NCI-H128 (cell line): Measurements from ENCODE around the gene TPD52L1.

Experiments used
- DNase-seq: peaks from one replicate; lab custom pipeline; 2025; ENCODE audit not compliant: unreplicated experiment; lab: John Stamatoyannopoulos, UW

Gene TPD52L1

GRCh38 chr6:125302840-125303511 is 149.4 kb downstream of the TPD52L1 start:
- no peak for DNase-seq

GRCh38 chr6:125303512-125303854 is 149.9 kb downstream of the TPD52L1 start:
- DNase-seq = no peak

GRCh38 chr6:125304970-125305660 is 151.5 kb downstream of the TPD52L1 start:
- no peak for DNase-seq

DNA sequence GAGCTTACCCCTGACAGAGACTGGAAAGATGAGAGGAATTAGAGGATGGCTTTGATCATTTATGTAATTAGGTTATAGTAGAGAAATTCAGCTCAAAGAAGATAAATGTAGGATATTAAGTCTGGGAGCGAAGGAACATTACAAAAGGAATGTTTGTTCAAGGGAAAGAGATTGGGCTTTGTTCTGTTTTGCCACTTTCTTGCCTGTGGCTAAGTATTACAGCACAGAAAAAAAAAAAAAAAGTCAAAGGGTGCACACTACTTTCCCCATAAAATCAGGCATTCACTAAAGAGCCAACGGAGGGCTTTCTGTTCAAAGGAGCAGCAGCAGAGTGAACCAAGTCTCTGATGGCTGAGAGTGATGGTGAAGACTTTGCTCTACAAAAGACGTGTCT is 153.2 kb downstream of the TPD52L1 start:
- DNase-seq = no peak

DNA sequence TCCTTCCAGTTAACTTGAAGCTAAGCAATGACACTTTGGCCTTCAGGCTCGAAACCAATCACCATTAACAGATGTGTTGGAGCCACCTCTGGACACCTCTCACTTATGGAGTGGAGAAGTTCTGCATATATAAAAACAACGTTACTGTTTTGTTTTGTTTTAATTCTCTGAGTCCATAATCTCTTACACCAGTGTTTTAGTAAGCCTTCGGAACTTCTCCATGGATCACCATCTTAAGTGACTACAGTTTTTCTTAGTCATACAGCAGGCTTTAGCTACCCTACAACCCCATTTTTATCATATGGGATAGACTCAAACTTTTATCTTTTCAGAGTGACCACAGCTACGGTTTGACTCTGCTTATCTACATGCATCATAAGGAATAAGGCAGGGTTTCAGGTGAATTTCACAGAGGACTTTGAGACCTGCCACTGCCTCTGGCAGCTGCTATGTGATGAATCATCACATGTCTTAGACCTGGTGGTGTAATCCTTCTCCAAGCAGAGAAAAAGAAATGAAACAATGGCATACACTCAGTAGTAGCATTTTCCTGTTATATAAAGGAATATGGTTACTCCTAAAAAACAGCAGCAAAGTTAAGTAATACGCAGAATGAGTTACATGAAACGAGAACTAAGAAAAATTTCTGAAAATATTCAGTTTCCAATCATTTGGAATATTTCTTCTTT is 153.7 kb downstream of the TPD52L1 start:
- DNase-seq = no peak

DNA sequence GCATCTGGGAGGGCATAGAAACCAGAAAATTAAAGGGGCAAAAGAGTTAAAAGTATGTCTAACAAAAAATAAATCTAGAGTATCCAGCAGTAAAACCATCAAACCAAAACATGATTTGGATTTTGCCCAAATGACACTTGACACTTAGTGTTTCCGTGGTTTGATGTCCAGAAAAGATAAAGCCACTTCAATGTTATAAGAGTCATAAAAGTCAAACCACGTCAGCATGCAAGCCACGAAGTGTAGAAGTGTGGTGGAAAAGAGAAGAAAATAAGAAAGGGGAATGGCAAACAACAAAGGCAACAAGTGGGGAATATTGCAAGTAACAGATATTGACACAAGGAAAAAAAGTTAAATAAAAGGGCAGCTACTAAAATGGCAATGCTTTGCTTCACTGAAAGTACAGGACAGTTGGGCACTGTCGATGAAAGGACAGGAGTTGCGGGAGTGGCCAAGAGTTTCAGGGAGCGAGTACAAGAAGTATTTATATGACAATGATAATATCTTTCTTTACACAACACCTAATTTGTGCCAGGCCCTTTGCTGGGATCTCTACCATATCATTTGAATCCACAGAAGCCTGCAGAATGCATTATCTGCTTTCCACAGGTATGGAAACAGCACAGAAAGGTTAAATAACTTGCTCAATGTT is 154.5 kb downstream of the TPD52L1 start:
- no peak for DNase-seq

DNA sequence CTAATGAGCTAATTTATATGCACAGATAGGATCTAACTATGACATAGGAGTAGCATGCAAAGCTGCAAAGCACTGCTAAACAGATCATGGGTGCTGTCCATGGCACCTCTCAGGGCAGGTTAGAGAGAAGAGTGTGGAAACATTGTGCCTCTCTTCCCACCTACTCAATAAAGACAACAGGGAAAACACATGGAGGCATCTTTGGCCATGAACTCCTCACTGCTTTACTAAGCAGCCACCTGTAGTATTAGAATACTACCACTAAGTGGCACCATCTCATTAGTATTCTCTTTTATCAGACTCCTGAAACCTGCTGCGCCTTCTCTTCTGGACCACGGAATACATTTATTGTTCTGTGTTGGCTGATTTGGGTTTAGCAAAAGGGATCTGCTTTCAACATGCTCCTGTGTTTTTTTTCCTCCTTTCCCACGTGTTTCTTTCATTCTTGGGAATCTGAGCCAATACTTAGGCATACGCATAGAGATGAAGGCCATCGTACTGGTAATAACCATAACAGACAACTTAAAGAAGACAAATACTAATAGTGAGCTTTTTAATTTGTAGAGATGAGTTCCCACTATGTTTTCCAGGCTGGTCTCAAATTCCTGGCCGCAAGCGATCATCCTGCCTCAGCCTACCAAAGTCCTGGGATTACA is 157.5 kb downstream of the TPD52L1 start:
- DNase-seq = peak; percentile 59

- no peak for DNase-seq
Measured at GRCh38 chr6:125312478-125312877, 158.9 kb downstream of the TPD52L1 start.

GRCh38 chr6:125312950-125313349 is 159.4 kb downstream of the TPD52L1 start:
- no peak for DNase-seq
